Rectal smooth muscle tissue (tissue), 1 donor: ENCODE measurements around the gene ISLR.

Experiments used
- H3K27ac ChIP-seq: one replicate; pipeline ENCODE4 v1.7.0; 2013; ENCODE audit warnings: low read depth, low read length, inconsistent platforms
- H3K27me3 ChIP-seq: one replicate; pipeline ENCODE4 v1.7.0; 2013; ENCODE audit warnings: low read length; ENCODE audit not compliant: control insufficient read depth, insufficient read depth
- H3K36me3 ChIP-seq: one replicate; pipeline ENCODE4 v1.7.0; 2013; ENCODE audit warnings: low read length; ENCODE audit not compliant: control insufficient read depth, insufficient read depth
- H3K4me1 ChIP-seq: one replicate; pipeline ENCODE4 v1.7.0; 2013; ENCODE audit warnings: low read length; ENCODE audit not compliant: control insufficient read depth, insufficient read depth
- H3K4me3 ChIP-seq: one replicate; pipeline ENCODE4 v1.7.0; 2013; ENCODE audit warnings: low read length
- H3K9ac ChIP-seq: one replicate; pipeline ENCODE4 v1.7.0; 2013; ENCODE audit warnings: low read length

The ISLR gene

GRCh38 chr15:74220475-74221248 lies 47.2 kb downstream of the ISLR start:
- Histone ChIP-seq H3K4me1 (no peaks in the 10 kb centered on the region), H3K4me3 (no peak overlapping the region), H3K9ac (no peak overlapping the region), H3K27ac (no peak overlapping the region), H3K36me3 (no peaks in the 10 kb centered on the region), H3K27me3 (peaks cover 6% of the 10 kb centered on the region)

GRCh38 chr15:74221399-74222239 lies 48.1 kb downstream of the ISLR start:
- H3K4me3 ChIP-seq, result no peak overlapping the region
- no peak overlapping the region for H3K27ac ChIP-seq
- H3K9ac ChIP-seq, result no peak overlapping the region
- no peaks in the 10 kb centered on the region for H3K4me1 ChIP-seq
- no peaks in the 10 kb centered on the region for H3K36me3 ChIP-seq
- H3K27me3 ChIP-seq, result peaks cover 6% of the 10 kb centered on the region

- Histone ChIP-seq H3K27ac (no peak overlapping the region), H3K4me3 (no peak overlapping the region), H3K27me3 (peaks cover 6% of the 10 kb centered on the region), H3K9ac (no peak overlapping the region), H3K4me1 (no peaks in the 10 kb centered on the region), H3K36me3 (no peaks in the 10 kb centered on the region)
Observed at GRCh38 chr15:74222240-74223119, 49.0 kb downstream of the ISLR start.

- Histone ChIP-seq H3K36me3 (no peaks in the 10 kb centered on the region), H3K9ac (no peak overlapping the region), H3K27ac (no peak overlapping the region), H3K4me1 (no peaks in the 10 kb centered on the region), H3K4me3 (no peak overlapping the region), H3K27me3 (peaks cover 11% of the 10 kb centered on the region)
Observed at GRCh38 chr15:74225928-74226327, 52.4 kb downstream of the ISLR start.
